ENCODE results near the gene TCAIM.

DNA sequence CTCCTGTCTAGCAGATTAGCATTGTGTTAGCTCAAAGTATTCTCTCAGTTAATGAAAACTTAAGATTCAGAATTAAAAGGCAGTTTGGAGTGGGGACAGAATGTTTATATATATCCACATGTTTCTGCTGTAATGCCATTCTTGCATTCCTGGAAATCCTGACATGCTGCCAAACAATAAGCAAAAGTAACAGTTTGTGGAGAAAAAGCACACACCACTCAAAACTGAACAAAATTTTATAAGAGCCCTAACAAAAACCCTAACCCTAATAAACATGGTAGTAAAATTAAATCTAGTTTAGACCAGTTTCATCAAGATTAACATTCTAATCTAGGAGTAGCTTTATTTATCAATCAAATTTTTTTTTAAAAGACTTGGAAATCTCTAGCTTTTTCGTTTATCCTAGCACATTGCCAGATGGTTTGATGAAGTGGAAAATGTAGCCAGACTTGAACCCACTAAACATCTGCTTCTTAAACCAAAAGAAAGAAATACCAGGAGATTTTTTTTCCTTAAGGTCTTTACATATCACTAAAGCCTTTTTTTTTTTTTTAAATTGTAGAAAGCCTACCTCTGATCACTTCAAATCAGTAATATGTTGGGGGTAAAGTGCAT lies 3.7 kb downstream of the TCAIM start:
- TF ChIP-seq POLR2A (IDR thresholded peaks at IDR 0.05; ENCODE audit: low read depth, low read length) (no peak), FOS (IDR thresholded peaks at IDR 0.05; ENCODE audit: borderline replicate concordance, insufficient read depth, low read length) (no peak), EZH2 (IDR thresholded peaks at IDR 0.05; ENCODE audit: borderline replicate concordance, low read depth, low read length, severe bottlenecking) (no peak), MYC (IDR thresholded peaks at IDR 0.05; ENCODE audit: low read depth, low read length) (no peak), POLR2AphosphoS5 (IDR thresholded peaks at IDR 0.05; ENCODE audit: insufficient read depth, low read depth, low read length) (no peak), JUN (IDR thresholded peaks at IDR 0.05; ENCODE audit: borderline replicate concordance, insufficient read depth, insufficient read length, low read depth) (no peak)
- TF ChIP-seq, protein P1, sequence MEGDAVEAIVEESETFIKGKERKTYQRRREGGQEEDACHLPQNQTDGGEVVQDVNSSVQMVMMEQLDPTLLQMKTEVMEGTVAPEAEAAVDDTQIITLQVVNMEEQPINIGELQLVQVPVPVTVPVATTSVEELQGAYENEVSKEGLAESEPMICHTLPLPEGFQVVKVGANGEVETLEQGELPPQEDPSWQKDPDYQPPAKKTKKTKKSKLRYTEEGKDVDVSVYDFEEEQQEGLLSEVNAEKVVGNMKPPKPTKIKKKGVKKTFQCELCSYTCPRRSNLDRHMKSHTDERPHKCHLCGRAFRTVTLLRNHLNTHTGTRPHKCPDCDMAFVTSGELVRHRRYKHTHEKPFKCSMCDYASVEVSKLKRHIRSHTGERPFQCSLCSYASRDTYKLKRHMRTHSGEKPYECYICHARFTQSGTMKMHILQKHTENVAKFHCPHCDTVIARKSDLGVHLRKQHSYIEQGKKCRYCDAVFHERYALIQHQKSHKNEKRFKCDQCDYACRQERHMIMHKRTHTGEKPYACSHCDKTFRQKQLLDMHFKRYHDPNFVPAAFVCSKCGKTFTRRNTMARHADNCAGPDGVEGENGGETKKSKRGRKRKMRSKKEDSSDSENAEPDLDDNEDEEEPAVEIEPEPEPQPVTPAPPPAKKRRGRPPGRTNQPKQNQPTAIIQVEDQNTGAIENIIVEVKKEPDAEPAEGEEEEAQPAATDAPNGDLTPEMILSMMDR (IDR thresholded peaks at IDR 0.05; ENCODE audit: extremely low read depth in 1 of 2, insufficient read depth in 1 of 2, low read depth in 1 of 2, low read length in 2 of 2): no peak
